Calu3 (cell line): ENCODE results near the gene PRKAG2. TPM values are rescaled to one million over a fixed set of nuclear protein-coding genes. Genes with fewer than 3 reads are reported as not detected.

Experiments used
- BruUV-seq: library from RNA; stranded (reverse); fragments of 400-500 nt; replicated peaks from 2 replicates; lab custom pipeline; 2021; lab: Mats Ljungman, UMichigan
- CTCF ChIA-PET: fragments of 300-600 bp; sonication (Branson Sonifier 250); formaldehyde crosslinking; loops from one replicate; lab custom pipeline; 2022; ENCODE audit warnings: antibody characterized with exemption; lab: Charles Lee
- DNase-seq: peaks from one replicate; pipeline ENCODE4 v3.0.0; 2022
- H3K27ac Mint-ChIP-seq: one replicate; pipeline ENCODE4 v1.8.0; 2022; ENCODE audit warnings: mixed read lengths; ENCODE audit not compliant: unreplicated experiment
- H3K27me3 Mint-ChIP-seq: one replicate; pipeline ENCODE4 v1.8.0; 2022; ENCODE audit warnings: mixed read lengths; ENCODE audit not compliant: unreplicated experiment
- H3K36me3 Mint-ChIP-seq: one replicate; pipeline ENCODE4 v1.8.0; 2022; ENCODE audit warnings: mild to moderate bottlenecking, moderate library complexity, mixed read lengths; ENCODE audit not compliant: insufficient read depth, unreplicated experiment
- H3K4me1 Mint-ChIP-seq: one replicate; pipeline ENCODE4 v1.8.0; 2022; ENCODE audit warnings: mild to moderate bottlenecking, low read depth, mixed read lengths; ENCODE audit not compliant: unreplicated experiment
- H3K4me3 Mint-ChIP-seq: one replicate; pipeline ENCODE4 v1.8.0; 2022; ENCODE audit warnings: mild to moderate bottlenecking, low read depth, moderate library complexity, mixed read lengths; ENCODE audit not compliant: unreplicated experiment
- H3K9me3 Mint-ChIP-seq: one replicate; pipeline ENCODE4 v1.8.0; 2022; ENCODE audit warnings: low read depth, mixed read lengths; ENCODE audit not compliant: unreplicated experiment
- intact Hi-C: fragments of 100-400 bp; cut with micrococcal nuclease; formaldehyde crosslinking; loops from one replicate; pipeline ENCODE4 v1.10.0; 2022; ENCODE audit not compliant: unreplicated experiment
- total RNA-seq: library from RNA; stranded (reverse); gene quantifications from 2 replicates; pipeline ENCODE4 v1.2.3, GENCODE V29; 2022
- TF ChIP-seq, protein P1 (sequence below): fragments of 200-600 bp; IDR thresholded peaks from one replicate; pipeline ENCODE4 v1.8.0; 2022; ENCODE audit warnings: antibody characterized with exemption; ENCODE audit not compliant: unreplicated experiment

Gene PRKAG2
- total RNA-seq, 1 experiment from 2014 or later, result 22.4 TPM

DNA sequence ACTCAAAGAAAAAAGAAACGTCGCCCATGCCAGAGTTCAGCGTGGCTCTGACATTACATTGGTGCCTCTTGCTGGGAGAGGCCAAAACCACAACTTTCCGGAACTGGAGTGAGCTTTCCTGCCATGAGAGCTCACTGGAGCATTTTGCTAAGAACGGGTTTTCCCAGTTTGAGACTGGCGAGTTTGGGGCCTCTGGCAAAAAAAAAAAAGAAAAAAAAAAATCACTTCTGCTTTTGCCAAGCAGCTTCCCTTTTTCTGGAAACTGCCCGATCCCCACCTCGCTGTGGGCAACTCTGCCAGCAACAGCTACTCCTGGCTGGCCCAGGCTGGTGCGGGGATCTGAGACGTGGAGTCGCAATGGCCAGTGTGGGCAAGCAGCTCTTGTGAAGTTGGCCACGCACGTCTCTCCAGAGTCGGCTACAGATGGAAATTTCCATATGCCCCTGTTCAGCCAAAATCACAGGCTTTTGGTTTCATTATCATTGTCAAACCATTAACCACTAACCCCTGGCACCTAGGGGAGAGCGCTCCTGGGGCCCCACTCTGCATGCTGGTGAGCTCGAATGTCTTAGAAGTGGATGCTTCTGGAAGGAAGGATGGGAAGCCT is 25.7 kb downstream of the PRKAG2 start:
- DNase-seq, result peak; percentile 60
- H3K4me1 Mint-ChIP-seq, result peaks cover 14% of the 10 kb centered on the region
- no TSS peak for BruUV-seq
- peaks cover 18% of the 10 kb centered on the region for H3K27me3 Mint-ChIP-seq
- H3K27ac Mint-ChIP-seq, result peak overlapping the region; percentile 75
- TF ChIP-seq, protein P1, sequence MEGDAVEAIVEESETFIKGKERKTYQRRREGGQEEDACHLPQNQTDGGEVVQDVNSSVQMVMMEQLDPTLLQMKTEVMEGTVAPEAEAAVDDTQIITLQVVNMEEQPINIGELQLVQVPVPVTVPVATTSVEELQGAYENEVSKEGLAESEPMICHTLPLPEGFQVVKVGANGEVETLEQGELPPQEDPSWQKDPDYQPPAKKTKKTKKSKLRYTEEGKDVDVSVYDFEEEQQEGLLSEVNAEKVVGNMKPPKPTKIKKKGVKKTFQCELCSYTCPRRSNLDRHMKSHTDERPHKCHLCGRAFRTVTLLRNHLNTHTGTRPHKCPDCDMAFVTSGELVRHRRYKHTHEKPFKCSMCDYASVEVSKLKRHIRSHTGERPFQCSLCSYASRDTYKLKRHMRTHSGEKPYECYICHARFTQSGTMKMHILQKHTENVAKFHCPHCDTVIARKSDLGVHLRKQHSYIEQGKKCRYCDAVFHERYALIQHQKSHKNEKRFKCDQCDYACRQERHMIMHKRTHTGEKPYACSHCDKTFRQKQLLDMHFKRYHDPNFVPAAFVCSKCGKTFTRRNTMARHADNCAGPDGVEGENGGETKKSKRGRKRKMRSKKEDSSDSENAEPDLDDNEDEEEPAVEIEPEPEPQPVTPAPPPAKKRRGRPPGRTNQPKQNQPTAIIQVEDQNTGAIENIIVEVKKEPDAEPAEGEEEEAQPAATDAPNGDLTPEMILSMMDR, result no peak
- intact Hi-C loops, result no loop called here
- H3K9me3 Mint-ChIP-seq, result no peaks in the 10 kb centered on the region
- no peaks in the 10 kb centered on the region for H3K36me3 Mint-ChIP-seq
- CTCF ChIA-PET, result interaction anchor here (0.7 kb wide), 2 partner anchors 144 to 790 kb away, joined by 3 to 4 read pairs; no protein-coding TSS in a partner anchor
- H3K4me3 Mint-ChIP-seq, result peak overlapping the region; percentile 44

DNA sequence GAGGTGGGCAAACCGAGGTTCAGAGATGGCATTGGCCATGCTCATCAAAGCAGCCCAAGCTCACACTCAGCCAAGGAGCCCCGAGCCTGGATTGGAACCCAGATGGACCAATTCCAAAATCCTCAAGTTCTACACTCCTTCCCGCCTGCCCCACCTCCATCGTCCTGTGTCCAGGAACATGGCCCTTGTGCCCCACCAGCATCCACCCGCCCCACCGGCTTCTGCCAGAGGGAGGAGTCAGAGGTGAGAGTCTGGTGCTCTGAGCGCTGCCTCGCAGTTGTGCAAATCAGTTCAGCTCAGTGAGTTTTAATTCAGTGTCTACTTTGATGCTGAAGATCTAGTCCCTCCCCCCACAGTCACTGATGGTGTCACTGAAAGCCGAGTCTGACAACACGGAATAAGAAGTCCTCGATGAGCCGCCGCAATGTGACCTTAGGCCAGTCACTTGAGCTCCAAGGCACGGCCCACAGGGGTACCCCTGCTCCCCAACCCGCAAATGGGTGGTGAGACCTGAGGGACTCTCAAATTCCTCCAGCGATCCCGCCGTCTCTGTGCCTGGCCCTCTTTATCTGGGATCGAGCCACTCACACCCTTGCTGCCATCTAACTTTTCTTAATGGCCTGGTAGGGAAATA is 26.3 kb downstream of the PRKAG2 start:
- intact Hi-C loops, result no loop called here
- Mint-ChIP-seq H3K27me3 (peaks cover 15% of the 10 kb centered on the region), H3K4me3 (peak overlapping the region; percentile 44), H3K9me3 (no peaks in the 10 kb centered on the region), H3K4me1 (peaks cover 14% of the 10 kb centered on the region), H3K27ac (peak overlapping the region; percentile 75), H3K36me3 (no peaks in the 10 kb centered on the region)
- TF ChIP-seq, protein P1, result no peak
- DNase-seq, result no peak
- no TSS peak for BruUV-seq
- CTCF ChIA-PET, result interaction anchor here (0.7 kb wide), 2 partner anchors 144 to 790 kb away, joined by 3 to 4 read pairs; no protein-coding TSS in a partner anchor

DNA sequence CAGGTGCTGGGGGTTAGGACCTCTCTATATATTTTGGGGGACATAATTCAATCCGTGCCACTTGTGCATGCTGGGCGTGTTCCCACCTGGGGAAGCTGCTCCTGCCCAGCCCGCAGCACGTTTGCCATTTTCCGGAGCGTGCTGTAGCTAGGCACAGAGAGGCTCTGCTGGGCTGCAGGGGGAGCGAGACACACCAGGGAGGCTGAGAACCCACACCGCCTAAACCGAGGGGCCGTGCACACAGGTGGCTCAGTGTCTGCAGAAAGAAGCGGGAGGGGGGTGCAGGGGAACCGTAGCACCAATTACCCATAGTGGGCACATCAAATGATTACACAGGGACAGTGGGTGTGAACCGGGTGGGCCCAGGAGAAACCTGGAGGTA is 27.0 kb downstream of the PRKAG2 start:
- Mint-ChIP-seq H3K36me3 (no peaks in the 10 kb centered on the region), H3K9me3 (no peaks in the 10 kb centered on the region), H3K4me3 (no peak overlapping the region), H3K27me3 (peaks cover 15% of the 10 kb centered on the region), H3K27ac (no peak overlapping the region), H3K4me1 (peaks cover 19% of the 10 kb centered on the region)
- TF ChIP-seq, protein P1, result no peak
- CTCF ChIA-PET, result interaction anchor here (0.5 kb wide), 1 partner anchor 12 kb away, joined by 3 read pairs; no protein-coding TSS in a partner anchor
- DNase-seq, result no peak
- no TSS peak for BruUV-seq
- intact Hi-C loops, result no loop called here

DNA sequence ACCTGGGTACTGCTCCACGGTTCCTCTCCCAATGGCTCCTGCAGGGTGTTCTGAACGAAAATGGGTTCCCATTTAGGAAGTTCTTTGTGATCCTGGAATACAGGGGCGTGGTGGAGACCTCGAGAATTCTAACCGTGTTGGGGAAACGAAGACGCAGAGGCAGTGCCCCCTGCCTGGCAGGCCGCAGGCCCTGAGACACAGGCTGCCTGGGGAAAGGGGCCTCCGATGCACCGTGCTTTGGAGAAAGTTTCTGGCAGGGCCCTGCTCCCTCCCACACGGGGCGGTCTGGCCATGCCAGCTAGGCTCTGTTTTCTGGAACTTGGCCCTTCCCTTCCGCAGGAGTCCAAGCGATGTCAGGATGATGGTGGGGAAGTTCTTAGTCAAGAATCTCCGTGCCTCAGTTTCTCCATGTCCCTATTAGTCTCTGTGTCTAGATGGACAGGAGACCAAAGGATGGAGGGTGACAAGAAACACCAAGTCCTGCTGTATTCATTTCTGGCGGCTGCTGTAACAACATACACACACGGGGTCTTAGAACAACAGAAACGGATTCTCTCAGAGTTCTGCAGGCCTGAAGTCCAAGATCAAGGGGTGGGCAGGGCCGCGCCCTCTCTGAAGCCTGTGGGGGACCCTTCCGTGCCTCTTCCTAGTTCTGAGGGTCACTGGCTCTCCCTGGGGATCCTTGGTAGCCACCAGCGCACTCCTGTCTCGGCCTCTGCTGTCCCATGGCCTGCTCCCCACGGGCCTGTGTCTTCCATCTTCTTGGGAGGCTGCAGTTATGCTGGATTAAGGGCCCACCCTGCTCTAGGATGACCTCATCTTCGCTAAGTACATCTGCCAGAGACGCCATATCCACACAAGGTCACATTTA is 27.7 kb downstream of the PRKAG2 start:
- intact Hi-C loops, result no loop called here
- H3K27ac Mint-ChIP-seq, result no peak overlapping the region
- BruUV-seq, result no TSS peak
- peaks cover 15% of the 10 kb centered on the region for H3K27me3 Mint-ChIP-seq
- no peak overlapping the region for H3K4me3 Mint-ChIP-seq
- H3K9me3 Mint-ChIP-seq, result no peaks in the 10 kb centered on the region
- no peaks in the 10 kb centered on the region for H3K36me3 Mint-ChIP-seq
- CTCF ChIA-PET, result interaction anchor here (0.5 kb wide), 1 partner anchor 11 kb away, joined by 3 read pairs; no protein-coding TSS in a partner anchor
- DNase-seq, result no peak
- H3K4me1 Mint-ChIP-seq, result peaks cover 25% of the 10 kb centered on the region
- TF ChIP-seq, protein P1, result no peak
